Choroid plexus epithelial cell (primary cell): ENCODE data around the gene LGALS7.
A peak's percentile ranks its signal among the peaks of the same experiment; 100 is the strongest.

Source experiments
- DNase-seq: peaks from one replicate; pipeline ENCODE4 v3.0.0-alpha.2; 2010; ENCODE audit warnings: low read depth
- H3K4me3 ChIP-seq: 2 replicates; pipeline ENCODE4 v1.5.1; 2011; ENCODE audit warnings: low read depth, mild to moderate bottlenecking, control low read depth, low read length, moderate library complexity
- CTCF ChIP-seq: conservative IDR thresholded peaks from 2 replicates; pipeline ENCODE4 v1.5.1; 2011; ENCODE audit warnings: low read depth, mild to moderate bottlenecking, control low read depth, inconsistent platforms, low read length, moderate library complexity

The LGALS7 gene

GRCh38 chr19:38737281-38737865 lies 35.9 kb downstream of the LGALS7 start:
- DNase-seq = no peak
- no peak for TF ChIP-seq CTCF
- no peak overlapping the region for H3K4me3 ChIP-seq

GRCh38 chr19:38736413-38737280 lies 36.7 kb downstream of the LGALS7 start:
- peak; percentile 39 for DNase-seq
- no peak for TF ChIP-seq CTCF
- peak overlapping the region; percentile 49 for H3K4me3 ChIP-seq

- peak overlapping the region; percentile 49 for H3K4me3 ChIP-seq
- no peak for TF ChIP-seq CTCF
Measured at GRCh38 chr19:38736036-38736412, 37.3 kb downstream of the LGALS7 start.

GRCh38 chr19:38735257-38735686 lies 38.0 kb downstream of the LGALS7 start:
- DNase-seq = no peak
- TF ChIP-seq CTCF = no peak
- H3K4me3 ChIP-seq = no peak overlapping the region

More at GRCh38 chr19:38736036-38736412, 37.3 kb downstream of the LGALS7 start:
- no peak for DNase-seq

- DNase-seq = peak; percentile 48
- no peak overlapping the region for H3K4me3 ChIP-seq
- no peak for TF ChIP-seq CTCF
Measured at GRCh38 chr19:38734426-38735256, 38.7 kb downstream of the LGALS7 start.

GRCh38 chr19:38734176-38734425 lies 39.2 kb downstream of the LGALS7 start:
- no peak for TF ChIP-seq CTCF
- no peak overlapping the region for H3K4me3 ChIP-seq

More at GRCh38 chr19:38734176-38734425, 39.2 kb downstream of the LGALS7 start:
- no peak for DNase-seq
